Measurements from ENCODE around the gene SPATA31C2.
"Not testable (repeated sequence)": the region's sequence is repeated elsewhere in the genome, so short reads cannot be mapped to it uniquely, and the experiment has no call there.

Gene SPATA31C2

DNA sequence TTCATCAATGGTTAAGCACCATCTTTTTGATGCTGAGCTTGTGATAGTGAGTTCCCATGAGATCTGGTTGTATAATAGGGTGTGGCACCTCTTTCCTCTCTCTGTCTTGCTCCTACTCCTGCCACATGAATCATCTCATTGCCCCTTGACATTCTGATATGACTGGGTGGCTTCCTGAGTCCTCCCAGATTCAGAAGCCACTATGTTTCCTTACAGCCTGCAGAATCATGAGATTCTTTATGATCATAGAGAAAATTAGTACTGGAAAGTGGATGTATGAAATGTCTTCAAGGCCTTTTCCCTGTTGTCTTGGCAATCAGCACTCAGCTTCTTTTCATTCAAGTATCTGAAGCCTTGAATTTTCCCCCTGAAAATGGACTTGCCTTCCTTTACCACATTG lies 14.9 kb downstream of the SPATA31C2 start:
- H3K36me3 ChIP-seq (ENCODE audit: insufficient read depth, low read length); H3K27me3 ChIP-seq (ENCODE audit: insufficient read depth, low read length); H3K9ac ChIP-seq (ENCODE audit: low read depth, low read length); H3K4me3 ChIP-seq (ENCODE audit: low read length); H3K4me1 ChIP-seq (ENCODE audit: insufficient read depth, low read length); H3K27ac ChIP-seq (ENCODE audit: low read depth, low read length); H3K9me3 ChIP-seq (ENCODE audit: insufficient read depth, low read depth, low read length): not testable (repeated sequence)

DNA sequence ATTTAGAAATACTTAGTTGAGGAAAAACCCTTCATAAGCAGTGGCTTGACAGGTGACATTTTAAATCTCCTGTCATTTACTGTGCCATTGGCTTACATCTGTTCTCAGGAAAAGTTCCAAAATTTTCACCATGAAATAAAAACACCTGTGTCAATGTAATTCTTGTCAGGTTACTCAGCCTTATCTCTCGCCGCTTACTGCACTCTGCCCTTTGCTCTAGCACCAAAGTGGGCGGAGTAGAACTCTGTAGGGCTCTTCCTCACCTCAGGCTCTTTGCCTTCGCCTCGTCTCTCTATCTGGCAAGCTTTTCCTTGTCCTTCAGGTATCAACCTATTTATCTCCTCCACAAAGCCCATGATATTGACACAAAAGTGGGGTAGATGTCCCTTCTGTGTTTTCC lies 20.2 kb downstream of the SPATA31C2 start:
- H3K36me3 ChIP-seq (ENCODE audit: insufficient read depth, low read length); H3K27me3 ChIP-seq (ENCODE audit: insufficient read depth, low read length); H3K4me1 ChIP-seq (ENCODE audit: insufficient read depth, low read length); H3K27ac ChIP-seq (ENCODE audit: low read depth, low read length); H3K9ac ChIP-seq (ENCODE audit: low read depth, low read length); H3K4me3 ChIP-seq (ENCODE audit: low read length); H3K9me3 ChIP-seq (ENCODE audit: insufficient read depth, low read depth, low read length): not testable (repeated sequence)
- WGBS = 61% methylated on average over 5 of the region's 5 CpGs

DNA sequence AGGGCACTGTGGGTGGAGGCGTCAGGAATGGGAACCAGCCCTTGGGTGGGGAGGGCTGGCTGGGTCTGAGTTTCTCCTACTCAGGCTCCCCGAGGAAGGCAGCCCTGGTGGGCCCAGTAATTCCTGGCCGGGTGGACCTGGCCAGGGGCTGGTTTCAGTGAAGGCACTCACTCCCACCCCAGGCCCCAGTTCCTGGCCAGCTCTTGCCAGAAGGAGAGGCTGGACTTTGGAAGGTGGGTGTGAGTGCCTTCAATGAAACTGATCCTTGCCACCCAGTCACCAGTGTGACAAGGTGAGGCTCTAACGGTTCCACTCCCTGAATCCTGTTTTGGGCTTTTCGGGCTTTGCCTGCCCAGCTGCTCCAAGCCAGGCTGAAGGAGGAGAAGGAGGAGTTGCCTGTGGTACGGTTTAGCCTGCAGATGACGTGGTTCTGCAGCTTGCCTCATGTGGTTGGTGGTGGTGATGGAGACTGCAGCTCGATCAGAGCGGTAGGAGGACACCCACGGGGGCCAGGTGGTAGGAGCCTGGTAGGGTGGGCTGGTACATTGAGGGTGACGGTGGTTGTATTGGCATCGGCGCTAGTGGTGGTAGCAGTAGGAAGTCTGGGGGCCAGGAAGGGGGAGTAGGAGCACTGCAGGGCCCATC lies 23.2 kb downstream of the SPATA31C2 start:
- not testable (repeated sequence) for H3K4me3 ChIP-seq (ENCODE audit: low read length); H3K36me3 ChIP-seq (ENCODE audit: insufficient read depth, low read length); H3K9me3 ChIP-seq (ENCODE audit: insufficient read depth, low read depth, low read length); H3K27ac ChIP-seq (ENCODE audit: low read depth, low read length); H3K4me1 ChIP-seq (ENCODE audit: insufficient read depth, low read length); H3K27me3 ChIP-seq (ENCODE audit: insufficient read depth, low read length); H3K9ac ChIP-seq (ENCODE audit: low read depth, low read length)
- 92% methylated on average over 4 of the region's 13 CpGs for WGBS

DNA sequence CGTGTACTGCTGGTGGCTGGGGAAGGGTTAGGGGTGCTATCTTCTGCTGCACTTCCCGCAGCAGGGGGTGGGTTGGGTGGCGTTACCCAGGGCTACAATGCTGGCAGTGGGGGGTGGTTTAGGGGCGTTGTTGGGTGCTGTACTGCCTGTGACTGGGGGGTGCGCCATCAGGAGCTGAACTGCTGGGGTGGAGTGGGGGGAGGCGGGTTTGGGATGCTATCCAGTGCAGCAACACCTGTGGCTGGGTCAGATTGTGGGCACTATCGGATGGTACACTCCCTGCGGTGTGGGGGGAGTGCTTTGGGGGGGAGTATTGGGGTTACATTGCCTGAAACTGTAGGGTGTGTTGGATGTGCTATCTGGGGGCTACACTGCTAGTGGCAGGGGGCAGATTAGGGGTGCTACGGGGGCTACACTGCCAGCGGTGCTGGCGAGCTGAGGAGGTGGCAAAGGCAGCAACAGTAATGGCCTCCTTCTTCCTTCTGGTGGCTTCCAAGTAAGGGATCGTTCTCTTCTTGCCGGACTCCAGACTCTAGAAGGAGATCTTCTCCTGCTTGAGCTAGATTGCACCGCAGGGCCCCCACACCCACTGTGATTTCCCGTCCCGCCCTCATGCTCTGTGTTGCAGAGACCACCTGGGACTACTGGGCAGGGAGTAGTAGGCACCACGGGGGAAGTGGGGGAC lies 23.9 kb downstream of the SPATA31C2 start:
- 89% methylated on average over 11 of the region's 17 CpGs for WGBS
- H3K4me3 ChIP-seq (ENCODE audit: low read length); H3K27ac ChIP-seq (ENCODE audit: low read depth, low read length); H3K27me3 ChIP-seq (ENCODE audit: insufficient read depth, low read length); H3K9me3 ChIP-seq (ENCODE audit: insufficient read depth, low read depth, low read length); H3K9ac ChIP-seq (ENCODE audit: low read depth, low read length); H3K36me3 ChIP-seq (ENCODE audit: insufficient read depth, low read length); H3K4me1 ChIP-seq (ENCODE audit: insufficient read depth, low read length): not testable (repeated sequence)

DNA sequence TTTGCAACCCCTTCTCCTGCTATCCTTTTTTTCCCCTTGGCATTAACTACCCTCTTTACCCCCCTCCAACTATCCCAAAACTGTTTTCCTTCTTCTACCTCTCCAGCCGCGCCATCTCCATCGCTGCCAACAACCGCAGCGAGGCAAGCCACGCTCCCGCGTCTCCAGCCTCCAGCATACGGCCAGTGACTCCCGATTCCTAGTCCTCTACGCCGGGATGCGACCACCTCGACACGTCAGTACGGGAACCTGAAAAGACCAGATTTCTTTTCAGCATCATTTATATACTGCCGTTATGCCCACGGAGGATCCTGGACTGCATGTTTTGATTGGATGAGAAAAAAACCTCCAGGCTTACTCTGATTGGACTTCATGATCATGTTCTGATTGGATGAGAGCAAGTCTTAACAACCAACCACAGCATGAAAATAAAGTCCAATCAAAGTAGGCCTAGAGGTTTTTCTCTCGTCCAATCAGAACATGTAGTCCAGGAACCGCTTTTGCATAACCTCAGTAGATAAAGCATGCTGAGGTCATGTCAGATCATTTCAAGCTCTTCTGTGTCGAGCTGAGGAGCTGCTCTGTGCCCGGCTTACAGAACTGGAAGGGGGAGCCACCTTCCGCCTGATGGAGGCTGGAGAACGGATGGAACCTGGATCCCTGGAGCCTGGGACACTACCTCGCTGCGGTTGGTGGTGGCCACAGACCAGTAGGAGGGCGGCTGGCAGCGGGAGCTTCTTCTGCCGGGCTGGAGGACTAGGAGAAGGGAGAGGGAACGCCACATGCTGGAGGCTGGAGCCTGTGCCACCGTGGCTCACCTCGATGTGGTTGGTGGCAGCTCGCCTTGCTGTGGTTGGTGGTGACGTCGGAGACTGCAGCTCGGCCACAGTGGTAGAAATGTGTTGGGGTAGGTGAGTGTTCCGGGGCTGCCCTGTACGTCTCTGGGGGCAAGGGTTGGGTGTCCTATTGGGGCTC lies 24.8 kb downstream of the SPATA31C2 start:
- not testable (repeated sequence) for H3K27me3 ChIP-seq (ENCODE audit: insufficient read depth, low read length)
- 93% methylated on average over 27 of the region's 38 CpGs for WGBS

DNA sequence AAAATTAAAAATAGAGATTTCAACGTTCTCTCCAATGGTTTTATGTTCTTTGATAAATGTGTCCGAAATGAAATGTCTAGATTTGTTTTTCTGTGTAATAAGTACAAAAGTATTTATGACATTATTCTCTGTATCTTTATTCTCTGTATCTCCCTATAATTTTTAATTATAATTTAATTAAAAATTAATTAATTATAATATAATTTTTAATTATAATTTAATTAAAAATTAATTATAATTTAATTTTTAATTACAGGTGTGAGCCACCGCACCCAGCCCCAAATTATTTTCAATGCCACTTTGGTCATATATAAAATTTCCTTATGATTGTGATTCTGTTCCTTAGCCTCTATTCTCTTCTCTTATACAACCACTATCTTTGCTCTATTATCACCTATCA lies 28.2 kb downstream of the SPATA31C2 start:
- no peak overlapping the region for H3K27ac ChIP-seq (ENCODE audit: low read depth, low read length)
- WGBS = 93% methylated on average over 1 of the region's 3 CpGs
- no peaks in the 10 kb centered on the region for H3K36me3 ChIP-seq (ENCODE audit: insufficient read depth, low read length)
- H3K4me1 ChIP-seq (ENCODE audit: insufficient read depth, low read length) = no peaks in the 10 kb centered on the region
- H3K27me3 ChIP-seq (ENCODE audit: insufficient read depth, low read length) = no peaks in the 10 kb centered on the region
- no peak overlapping the region for H3K4me3 ChIP-seq (ENCODE audit: low read length)
- H3K9ac ChIP-seq (ENCODE audit: low read depth, low read length) = no peak overlapping the region
- no peaks in the 10 kb centered on the region for H3K9me3 ChIP-seq (ENCODE audit: insufficient read depth, low read depth, low read length)

More for the DNA sequence above, 24.8 kb downstream of the SPATA31C2 start:
- H3K27ac ChIP-seq (ENCODE audit: low read depth, low read length); H3K9me3 ChIP-seq (ENCODE audit: insufficient read depth, low read depth, low read length); H3K4me3 ChIP-seq (ENCODE audit: low read length); H3K9ac ChIP-seq (ENCODE audit: low read depth, low read length); H3K36me3 ChIP-seq (ENCODE audit: insufficient read depth, low read length); H3K4me1 ChIP-seq (ENCODE audit: insufficient read depth, low read length): not testable (repeated sequence)

DNA sequence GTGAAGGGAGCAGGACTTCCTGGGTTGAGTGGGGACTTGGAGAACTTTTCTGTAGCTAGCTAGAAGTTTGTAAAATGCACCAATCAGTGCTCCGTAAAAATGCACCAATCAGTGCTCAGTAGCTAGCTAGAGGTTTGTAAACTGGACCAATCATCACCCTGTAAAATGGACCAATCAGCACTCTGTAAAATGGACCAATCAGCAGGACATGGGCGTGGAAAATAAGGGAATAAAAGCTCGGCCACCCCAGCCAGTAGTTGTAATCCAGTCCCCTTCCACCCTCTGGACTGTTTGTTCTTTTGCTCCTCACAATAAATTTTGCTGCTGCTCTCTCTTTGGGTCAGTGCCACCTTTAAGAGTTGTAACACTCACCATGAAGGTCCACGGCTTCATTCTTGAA lies 29.5 kb downstream of the SPATA31C2 start:
- no peak overlapping the region for H3K9ac ChIP-seq (ENCODE audit: low read depth, low read length)
- 93% methylated on average over 4 of the region's 4 CpGs for WGBS
- no peaks in the 10 kb centered on the region for H3K36me3 ChIP-seq (ENCODE audit: insufficient read depth, low read length)
- no peaks in the 10 kb centered on the region for H3K4me1 ChIP-seq (ENCODE audit: insufficient read depth, low read length)
- H3K4me3 ChIP-seq (ENCODE audit: low read length) = no peak overlapping the region
- no peaks in the 10 kb centered on the region for H3K9me3 ChIP-seq (ENCODE audit: insufficient read depth, low read depth, low read length)
- no peak overlapping the region for H3K27ac ChIP-seq (ENCODE audit: low read depth, low read length)
- H3K27me3 ChIP-seq (ENCODE audit: insufficient read depth, low read length) = no peaks in the 10 kb centered on the region

DNA sequence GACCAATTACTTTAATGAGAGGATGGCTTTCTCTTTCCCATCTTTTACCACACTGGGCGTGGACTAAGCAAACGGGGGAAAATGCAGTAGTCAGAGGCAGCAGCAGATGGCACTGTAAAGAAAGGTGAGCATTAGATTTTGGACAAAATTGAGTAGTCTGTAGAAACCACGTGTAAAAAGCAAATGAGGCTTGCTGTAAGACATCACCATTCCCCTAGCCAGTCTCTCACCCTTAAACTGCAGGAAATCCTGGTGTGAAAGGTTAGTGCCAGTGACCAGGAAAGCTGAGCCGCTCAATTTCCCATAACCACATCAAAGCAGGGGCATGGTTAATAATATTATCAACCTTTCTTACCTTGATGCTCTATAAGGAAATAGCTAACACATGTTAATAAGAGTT lies 31.8 kb downstream of the SPATA31C2 start:
- Histone ChIP-seq H3K27me3 (ENCODE audit: insufficient read depth, low read length) (no peaks in the 10 kb centered on the region), H3K27ac (ENCODE audit: low read depth, low read length) (no peak overlapping the region), H3K4me1 (ENCODE audit: insufficient read depth, low read length) (no peaks in the 10 kb centered on the region), H3K9ac (ENCODE audit: low read depth, low read length) (no peak overlapping the region), H3K9me3 (ENCODE audit: insufficient read depth, low read depth, low read length) (no peaks in the 10 kb centered on the region), H3K36me3 (ENCODE audit: insufficient read depth, low read length) (no peaks in the 10 kb centered on the region), H3K4me3 (ENCODE audit: low read length) (no peak overlapping the region)
- 50% methylated on average over 4 of the region's 4 CpGs for WGBS

DNA sequence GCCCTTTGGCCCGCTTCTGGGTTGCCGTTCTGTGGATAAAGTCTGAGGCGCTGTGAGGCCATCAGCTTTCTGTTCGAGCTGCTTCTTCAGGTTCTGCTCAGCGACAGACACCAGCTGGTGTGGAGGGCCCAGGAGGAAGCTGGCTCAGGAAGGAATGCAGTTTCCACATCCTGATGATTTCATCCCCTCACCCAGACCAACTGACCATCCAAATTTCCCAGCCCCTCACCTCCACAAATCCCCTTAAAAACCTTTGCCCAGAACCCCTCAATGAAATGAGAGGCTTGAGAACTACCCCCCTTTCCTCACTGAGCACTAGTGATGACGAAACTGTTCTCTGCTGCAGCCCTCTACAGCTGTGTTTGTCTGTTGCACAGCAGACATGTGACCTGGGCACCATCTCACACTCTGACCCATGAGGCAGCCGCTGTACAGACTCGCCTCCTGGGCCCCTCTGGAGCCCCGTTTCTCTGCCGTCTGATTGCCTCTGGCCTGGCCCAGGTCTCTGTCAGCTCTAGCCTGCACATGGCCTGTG lies 45.4 kb downstream of the SPATA31C2 start:
- 86% methylated on average over 10 of the region's 10 CpGs for WGBS
- Histone ChIP-seq H3K27me3 (ENCODE audit: insufficient read depth, low read length) (no peaks in the 10 kb centered on the region), H3K27ac (ENCODE audit: low read depth, low read length) (no peak overlapping the region), H3K9me3 (ENCODE audit: insufficient read depth, low read depth, low read length) (no peaks in the 10 kb centered on the region), H3K4me3 (ENCODE audit: low read length) (no peak overlapping the region), H3K9ac (ENCODE audit: low read depth, low read length) (no peak overlapping the region), H3K36me3 (ENCODE audit: insufficient read depth, low read length) (no peaks in the 10 kb centered on the region), H3K4me1 (ENCODE audit: insufficient read depth, low read length) (no peaks in the 10 kb centered on the region)

DNA sequence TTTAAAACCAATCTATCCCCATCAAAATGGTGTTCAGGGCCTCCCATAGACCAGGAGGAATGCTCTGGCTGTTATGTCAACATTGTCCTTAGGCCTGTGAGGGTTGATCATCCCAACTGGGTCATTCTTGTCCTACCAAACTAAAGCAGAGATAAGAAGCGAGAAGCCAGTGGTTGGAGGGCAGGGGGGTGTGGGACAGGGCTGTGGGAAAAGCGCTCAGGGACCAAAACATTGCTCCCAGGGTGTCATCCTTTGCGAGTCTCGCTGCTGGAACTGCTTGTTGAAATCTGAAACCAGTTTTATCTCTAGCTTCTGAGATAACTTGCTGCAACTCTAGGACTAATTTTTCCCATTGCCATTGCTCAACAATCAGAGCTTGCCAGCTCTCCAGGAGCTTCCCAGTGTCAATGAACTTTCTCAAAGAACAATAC lies 48.1 kb downstream of the SPATA31C2 start:
- H3K4me1 ChIP-seq (ENCODE audit: insufficient read depth, low read length) = no peaks in the 10 kb centered on the region
- WGBS = 75% methylated on average over 4 of the region's 4 CpGs
- H3K4me3 ChIP-seq (ENCODE audit: low read length) = no peak overlapping the region
- no peaks in the 10 kb centered on the region for H3K9me3 ChIP-seq (ENCODE audit: insufficient read depth, low read depth, low read length)
- H3K27ac ChIP-seq (ENCODE audit: low read depth, low read length) = no peak overlapping the region
- H3K9ac ChIP-seq (ENCODE audit: low read depth, low read length) = no peak overlapping the region
- no peaks in the 10 kb centered on the region for H3K27me3 ChIP-seq (ENCODE audit: insufficient read depth, low read length)
- no peaks in the 10 kb centered on the region for H3K36me3 ChIP-seq (ENCODE audit: insufficient read depth, low read length)

DNA sequence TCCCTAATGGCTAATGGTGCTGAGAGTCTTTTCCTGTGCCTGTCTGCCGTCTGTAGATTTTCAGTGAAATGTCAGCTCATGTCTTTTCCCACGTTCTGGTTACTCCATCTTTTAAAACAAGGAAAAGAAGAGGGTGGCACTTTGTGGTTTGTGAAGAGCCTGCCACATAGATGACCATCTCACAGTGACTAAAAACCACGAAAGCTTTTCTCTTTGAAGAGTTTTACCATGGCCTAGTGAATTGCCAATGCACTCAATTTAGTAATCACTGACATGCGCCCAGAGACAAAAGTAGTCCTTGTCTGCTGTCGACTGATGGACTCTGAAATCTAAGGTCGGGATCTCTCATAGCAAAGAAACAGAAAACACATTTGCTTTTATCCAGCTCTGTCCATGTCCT lies 50.4 kb downstream of the SPATA31C2 start:
- no peak overlapping the region for H3K9ac ChIP-seq (ENCODE audit: low read depth, low read length)
- no peak overlapping the region for H3K27ac ChIP-seq (ENCODE audit: low read depth, low read length)
- 92% methylated on average over 6 of the region's 6 CpGs for WGBS
- no peaks in the 10 kb centered on the region for H3K9me3 ChIP-seq (ENCODE audit: insufficient read depth, low read depth, low read length)
- no peak overlapping the region for H3K4me3 ChIP-seq (ENCODE audit: low read length)
- no peaks in the 10 kb centered on the region for H3K27me3 ChIP-seq (ENCODE audit: insufficient read depth, low read length)
- H3K36me3 ChIP-seq (ENCODE audit: insufficient read depth, low read length) = no peaks in the 10 kb centered on the region
- H3K4me1 ChIP-seq (ENCODE audit: insufficient read depth, low read length) = no peaks in the 10 kb centered on the region
